GM21381 (cell line): ENCODE measurements around the gene ATP6AP1.
A peak's percentile ranks its signal among the peaks of the same experiment; 100 is the strongest.

Experiments used
- ATAC-seq: cut with Tn5 transposase; IDR thresholded peaks from one replicate; pipeline ENCODE4 v1.9.1; 2021; ENCODE audit warnings: mild to moderate bottlenecking, moderate library complexity; ENCODE audit not compliant: unreplicated experiment

Gene ATP6AP1

DNA sequence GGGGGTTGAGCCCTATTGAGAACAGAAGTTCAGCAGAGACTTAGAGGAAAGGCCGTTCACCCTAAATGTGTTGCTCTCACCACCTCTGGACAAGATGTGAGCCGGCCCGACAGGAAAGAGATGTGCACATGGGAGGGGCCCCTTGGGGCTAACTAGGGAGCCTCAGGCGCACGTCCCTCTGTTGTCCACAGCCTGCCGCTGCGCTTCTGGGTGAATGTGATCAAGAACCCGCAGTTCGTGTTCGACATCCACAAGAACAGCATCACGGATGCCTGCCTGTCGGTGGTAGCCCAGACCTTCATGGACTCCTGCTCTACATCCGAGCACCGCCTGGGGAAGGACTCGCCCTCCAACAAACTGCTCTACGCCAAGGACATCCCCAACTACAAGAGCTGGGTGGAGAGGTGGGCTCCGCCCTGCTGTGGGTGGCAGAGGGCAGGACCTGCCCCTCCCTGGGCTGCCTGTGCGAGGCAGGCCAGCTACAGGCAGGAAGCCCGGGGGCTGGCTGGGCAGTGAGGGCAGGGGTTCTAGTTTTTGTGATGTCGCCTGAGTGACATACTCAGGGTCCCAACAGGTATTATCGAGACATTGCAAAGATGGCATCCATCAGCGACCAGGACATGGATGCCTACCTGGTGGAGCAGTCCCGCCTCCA is 42.6 kb downstream of the ATP6AP1 start:
- ATAC-seq: no peak

- ATAC-seq: no peak
Observed at GRCh38 chrX:154471839-154472684, 43.6 kb downstream of the ATP6AP1 start.

DNA sequence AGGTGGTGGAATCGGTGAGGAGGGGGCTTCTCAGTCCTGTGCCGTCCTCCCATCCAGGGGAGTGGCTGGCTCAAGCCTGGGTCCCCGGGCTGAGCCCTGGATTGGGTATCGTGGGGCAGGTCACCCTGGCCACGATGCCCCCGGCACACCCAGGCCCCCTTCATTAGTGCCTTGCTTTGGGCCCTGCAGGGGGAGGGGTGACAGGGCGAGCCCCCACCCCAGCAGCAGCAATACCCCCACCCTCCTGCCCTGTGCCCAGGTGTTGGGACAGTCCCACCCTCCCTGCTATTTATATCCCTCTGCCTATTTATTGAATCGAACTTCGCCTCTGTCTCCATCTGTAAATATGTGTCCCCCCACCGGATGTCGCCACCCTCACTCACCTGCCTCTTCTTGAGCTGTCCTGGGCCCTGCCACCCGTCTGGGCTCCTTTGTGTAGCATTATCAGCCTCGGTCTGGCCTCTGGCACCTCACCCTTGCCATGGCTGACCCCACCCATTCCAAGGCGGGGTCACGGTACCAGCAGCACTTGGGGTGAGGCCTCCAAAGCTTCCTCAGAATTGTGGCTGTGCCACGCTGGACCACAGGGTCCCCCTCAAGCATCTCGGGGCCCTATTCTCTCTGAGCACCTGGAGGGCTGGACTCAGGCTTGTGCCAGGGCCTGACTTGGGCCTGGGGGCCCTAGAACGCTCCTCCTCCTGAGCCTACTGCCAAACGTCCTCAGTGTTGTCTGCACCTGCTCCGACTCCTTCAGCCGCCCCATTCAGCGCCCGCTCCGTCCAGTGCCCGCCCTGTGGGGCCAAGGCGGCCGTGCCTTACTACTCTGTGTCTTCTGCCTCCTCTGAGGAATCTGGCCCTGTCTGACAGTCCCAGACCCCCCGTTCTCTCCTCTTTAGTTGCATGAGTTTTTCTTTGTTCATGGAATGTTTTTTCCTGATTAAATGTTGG is 44.5 kb downstream of the ATP6AP1 start:
- no peak for ATAC-seq

DNA sequence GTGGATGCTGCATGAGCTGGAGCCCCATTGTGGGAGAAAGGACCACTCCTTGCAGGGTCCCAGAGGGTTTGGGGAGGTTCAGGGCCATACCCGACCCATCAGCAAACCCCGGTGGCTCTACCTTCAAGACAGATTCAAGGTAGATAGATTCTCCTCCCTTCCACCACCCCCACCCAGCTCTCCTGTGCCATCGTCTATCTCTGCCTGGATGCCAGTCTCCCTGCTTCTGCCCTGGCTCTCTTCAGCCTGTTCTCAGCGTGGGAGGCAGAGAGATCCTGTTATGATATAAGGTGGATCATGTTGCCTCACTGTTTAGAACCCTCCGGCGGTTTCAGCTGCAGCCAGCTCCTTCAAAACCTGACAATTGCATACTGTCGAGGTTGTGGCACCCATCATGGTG is 45.2 kb downstream of the ATP6AP1 start:
- no peak for ATAC-seq

GRCh38 chrX:154476821-154477220 is 48.3 kb downstream of the ATP6AP1 start:
- ATAC-seq: no peak

DNA sequence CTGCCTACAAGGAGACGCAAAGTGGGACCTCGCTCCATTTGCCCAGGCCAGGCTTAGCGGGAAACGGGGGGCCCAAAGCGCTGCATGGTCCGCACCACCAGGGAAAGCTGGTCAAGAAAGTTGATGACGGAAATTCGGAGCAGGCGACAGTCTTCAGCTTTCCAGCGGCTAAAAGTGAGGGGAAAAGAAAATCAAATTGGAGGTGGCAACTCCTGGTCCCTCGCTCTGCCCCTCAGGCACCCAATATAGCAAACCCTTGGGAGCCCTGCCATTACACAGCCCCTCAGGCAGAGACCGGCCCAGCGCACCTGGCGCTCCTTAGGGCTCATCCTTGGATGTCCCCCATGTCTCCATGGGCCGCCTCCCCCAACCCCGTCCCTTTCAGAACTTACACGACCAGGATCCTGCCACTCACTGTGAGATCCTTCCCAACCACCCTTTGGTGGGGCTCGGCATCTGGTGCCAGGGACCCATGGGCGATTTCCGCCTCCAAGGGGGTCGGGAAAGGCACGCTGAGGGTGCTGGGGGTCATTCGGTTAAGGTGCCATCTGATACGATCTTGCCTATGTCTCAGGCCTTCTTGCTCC is 49.5 kb downstream of the ATP6AP1 start:
- ATAC-seq: no peak

- ATAC-seq: peak; percentile 86
Observed at GRCh38 chrX:154478728-154479622, 50.5 kb downstream of the ATP6AP1 start, which contains the start of gene LAGE3. TSS of gene LAGE3 (minus strand) at chrX:154479281. CDS start at chrX:154478915, 366 bp downstream.

GRCh38 chrX:154481195-154481594 is 52.7 kb downstream of the ATP6AP1 start:
- no peak for ATAC-seq

GRCh38 chrX:154481911-154482601 is 53.6 kb downstream of the ATP6AP1 start:
- ATAC-seq: no peak

- no peak for ATAC-seq
Observed at GRCh38 chrX:154482786-154483185, 54.3 kb downstream of the ATP6AP1 start.

DNA sequence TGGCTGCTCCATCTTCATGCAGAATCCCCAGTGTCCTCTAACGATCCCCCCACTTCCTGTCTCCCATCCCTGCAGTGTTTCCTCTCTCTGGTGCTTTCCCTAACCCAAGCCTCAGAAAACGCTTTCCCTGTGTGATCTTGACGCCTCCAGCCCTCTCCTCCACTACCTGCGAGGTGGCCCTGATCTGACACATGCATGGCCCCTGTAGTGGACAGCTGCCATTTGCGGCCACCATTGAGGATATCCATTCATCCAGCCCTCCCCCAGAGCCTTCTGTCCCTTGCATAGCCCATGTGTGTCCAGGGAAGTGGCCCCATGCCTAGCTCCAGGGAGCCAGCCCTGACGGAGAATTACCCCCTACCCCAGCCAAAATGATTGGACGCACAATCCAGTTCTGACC is 54.8 kb downstream of the ATP6AP1 start:
- ATAC-seq: no peak

GRCh38 chrX:154484255-154485149 is 56.0 kb downstream of the ATP6AP1 start:
- ATAC-seq: no peak

GRCh38 chrX:154485150-154486051 is 56.9 kb downstream of the ATP6AP1 start:
- no peak for ATAC-seq

- no peak for ATAC-seq
Observed at GRCh38 chrX:154486052-154486395, 57.5 kb downstream of the ATP6AP1 start.
